Brain microvascular endothelial cell (primary cell): ENCODE data around the gene AGBL4.

ENCODE experiments used
- DNase-seq: peaks from one replicate; pipeline ENCODE4 v3.0.0-alpha.2; 2020
- H3K27ac ChIP-seq: fragments of 250-450 bp; sonication (Bioruptor Pico); 2 replicates; pipeline ENCODE4 v1.5.1; 2020; ENCODE audit warnings: mild to moderate bottlenecking, moderate library complexity
- H3K27me3 ChIP-seq: fragments of 250-450 bp; sonication (Bioruptor Pico); replicated peaks from 2 replicates; pipeline ENCODE4 v1.5.1; 2020; ENCODE audit warnings: mild to moderate bottlenecking
- H3K36me3 ChIP-seq: fragments of 250-450 bp; sonication (Bioruptor Pico); replicated peaks from 2 replicates; pipeline ENCODE4 v1.5.1; 2020; ENCODE audit warnings: mild to moderate bottlenecking
- H3K4me3 ChIP-seq: 2 replicates; pipeline ENCODE4 v1.5.1; 2011; ENCODE audit warnings: low read depth, mild to moderate bottlenecking, control low read depth, low read length, moderate library complexity
- in situ Hi-C: cut with HindIII; loops from 2 replicates; pipeline ENCODE4 v1.10.0; 2017; ENCODE audit warnings: low sequenced_read_pairs, low pct_ligation_motif_present
- TF ChIP-seq, protein P1 (sequence below): IDR thresholded peaks from 2 replicates; pipeline ENCODE4 v1.5.1; 2011; ENCODE audit warnings: low read depth, mild to moderate bottlenecking, moderate library complexity, low read length, control low read depth, inconsistent platforms; ENCODE audit errors: missing control alignments

Gene AGBL4

DNA sequence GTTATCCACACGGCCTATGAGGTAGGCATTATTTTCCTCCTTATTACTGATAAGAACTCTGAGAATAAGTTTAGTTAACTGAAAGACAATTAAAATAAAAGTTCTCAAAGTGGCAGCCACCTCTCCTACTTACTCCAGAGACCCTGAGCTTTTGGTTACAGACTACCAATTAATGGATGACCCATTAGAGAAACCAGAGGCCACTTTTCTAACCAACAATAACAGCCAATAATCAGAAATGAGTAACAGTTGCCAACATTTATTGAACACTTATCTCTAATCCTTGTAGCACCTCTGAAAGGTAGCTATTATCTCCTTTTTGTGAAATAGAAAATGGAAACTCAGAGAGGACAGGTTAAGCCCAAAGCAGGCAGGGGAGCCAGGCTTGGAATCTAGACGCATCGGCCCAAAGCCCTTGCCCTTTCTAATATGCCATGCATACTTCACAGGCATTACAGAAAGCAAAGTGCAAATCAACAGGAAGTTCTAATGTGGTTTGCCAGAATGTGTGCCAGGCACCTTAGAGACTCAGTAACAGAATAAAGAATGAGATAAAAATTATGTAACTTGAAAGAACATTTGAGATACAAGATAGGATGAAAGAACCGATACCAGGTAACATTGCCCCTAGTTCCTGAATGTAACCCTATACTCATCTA lies 1297.1 kb downstream of the AGBL4 start:
- Histone ChIP-seq H3K27ac (no peak overlapping the region), H3K36me3 (no peaks in the 10 kb centered on the region), H3K27me3 (no peaks in the 10 kb centered on the region), H3K4me3 (no peak overlapping the region)
- in situ Hi-C loops: no loop called here
- TF ChIP-seq, protein P1, sequence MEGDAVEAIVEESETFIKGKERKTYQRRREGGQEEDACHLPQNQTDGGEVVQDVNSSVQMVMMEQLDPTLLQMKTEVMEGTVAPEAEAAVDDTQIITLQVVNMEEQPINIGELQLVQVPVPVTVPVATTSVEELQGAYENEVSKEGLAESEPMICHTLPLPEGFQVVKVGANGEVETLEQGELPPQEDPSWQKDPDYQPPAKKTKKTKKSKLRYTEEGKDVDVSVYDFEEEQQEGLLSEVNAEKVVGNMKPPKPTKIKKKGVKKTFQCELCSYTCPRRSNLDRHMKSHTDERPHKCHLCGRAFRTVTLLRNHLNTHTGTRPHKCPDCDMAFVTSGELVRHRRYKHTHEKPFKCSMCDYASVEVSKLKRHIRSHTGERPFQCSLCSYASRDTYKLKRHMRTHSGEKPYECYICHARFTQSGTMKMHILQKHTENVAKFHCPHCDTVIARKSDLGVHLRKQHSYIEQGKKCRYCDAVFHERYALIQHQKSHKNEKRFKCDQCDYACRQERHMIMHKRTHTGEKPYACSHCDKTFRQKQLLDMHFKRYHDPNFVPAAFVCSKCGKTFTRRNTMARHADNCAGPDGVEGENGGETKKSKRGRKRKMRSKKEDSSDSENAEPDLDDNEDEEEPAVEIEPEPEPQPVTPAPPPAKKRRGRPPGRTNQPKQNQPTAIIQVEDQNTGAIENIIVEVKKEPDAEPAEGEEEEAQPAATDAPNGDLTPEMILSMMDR: no peak
- DNase-seq: no peak

DNA sequence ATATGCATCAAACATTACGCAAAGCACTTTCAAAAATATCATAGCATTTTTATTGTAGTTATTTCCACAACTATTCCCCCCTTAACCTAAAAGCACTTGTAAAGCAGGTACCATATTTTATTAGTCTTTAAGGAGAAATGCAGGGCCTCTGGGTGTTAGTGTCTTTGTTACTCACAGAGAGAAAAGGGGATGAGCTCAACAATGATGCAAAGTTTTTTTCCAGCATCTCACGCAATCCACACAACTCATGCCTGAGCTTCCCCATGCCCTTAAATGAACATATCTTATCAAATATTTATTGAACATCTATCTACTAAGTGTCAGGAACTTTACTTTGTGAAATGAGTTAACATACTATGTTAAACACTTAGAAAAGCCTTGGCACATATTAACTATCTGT lies 1297.6 kb downstream of the AGBL4 start:
- DNase-seq: no peak
- Histone ChIP-seq H3K27ac (no peak overlapping the region), H3K36me3 (no peaks in the 10 kb centered on the region), H3K27me3 (no peaks in the 10 kb centered on the region), H3K4me3 (no peak overlapping the region)
- TF ChIP-seq, protein P1: no peak
- in situ Hi-C loops: no loop called here

DNA sequence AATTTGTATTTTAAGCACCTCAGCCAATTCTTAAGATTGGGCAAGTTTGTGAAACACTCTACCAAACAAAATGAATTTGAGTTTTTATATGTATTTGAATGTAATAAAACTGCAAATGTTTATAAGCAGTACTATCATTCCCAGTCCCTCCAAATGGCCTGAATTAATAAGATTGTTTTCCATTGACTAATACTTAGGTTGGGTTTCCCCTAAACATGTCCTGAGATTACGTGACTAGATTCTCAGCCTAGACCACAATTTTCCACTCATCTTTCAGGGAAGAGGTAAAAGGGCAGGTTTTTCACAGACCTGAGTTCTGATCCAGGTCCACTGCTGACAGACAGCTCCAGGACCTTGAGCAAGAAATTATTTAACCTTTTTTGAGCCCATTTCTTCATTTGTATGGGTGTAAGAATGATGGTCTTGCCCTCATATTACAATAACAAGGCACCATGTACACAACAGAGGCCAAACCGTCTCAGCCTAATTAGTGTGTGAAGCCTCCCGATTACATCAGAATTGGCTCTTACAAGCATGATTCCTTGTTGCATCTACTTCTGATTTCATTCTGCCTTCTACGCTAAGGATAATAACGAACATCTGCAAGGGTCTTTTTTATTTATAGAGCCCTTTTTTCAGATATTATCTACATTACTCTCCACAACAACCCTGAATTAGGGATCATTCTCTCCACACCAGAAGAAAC lies 1298.3 kb downstream of the AGBL4 start:
- TF ChIP-seq, protein P1: no peak
- Histone ChIP-seq H3K36me3 (no peaks in the 10 kb centered on the region), H3K27ac (no peak overlapping the region), H3K27me3 (no peaks in the 10 kb centered on the region), H3K4me3 (no peak overlapping the region)
- in situ Hi-C loops: no loop called here
- DNase-seq: no peak

DNA sequence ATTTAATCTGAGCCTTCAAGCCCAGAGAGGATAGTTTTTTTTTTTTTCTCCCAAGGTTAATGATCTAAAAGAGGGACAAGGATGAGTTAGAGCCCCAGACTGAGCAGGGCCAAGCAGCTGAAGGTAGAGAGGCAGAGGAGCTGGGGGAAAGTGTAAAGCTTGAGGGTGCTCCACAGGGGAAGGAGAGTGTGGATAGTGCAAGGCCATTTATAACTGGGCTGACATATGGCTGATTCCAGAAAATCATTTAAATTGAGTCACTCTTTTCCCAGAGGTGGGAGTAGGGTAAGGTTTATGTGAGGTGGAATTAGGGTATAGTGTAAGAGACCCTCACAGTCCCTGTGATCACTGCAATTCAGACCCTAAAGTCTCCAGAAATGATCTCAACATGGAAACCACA lies 1302.8 kb downstream of the AGBL4 start:
- in situ Hi-C loops: no loop called here
- TF ChIP-seq, protein P1: no peak
- DNase-seq: no peak
- Histone ChIP-seq H3K27ac (no peak overlapping the region), H3K36me3 (no peaks in the 10 kb centered on the region), H3K27me3 (no peaks in the 10 kb centered on the region), H3K4me3 (no peak overlapping the region)

DNA sequence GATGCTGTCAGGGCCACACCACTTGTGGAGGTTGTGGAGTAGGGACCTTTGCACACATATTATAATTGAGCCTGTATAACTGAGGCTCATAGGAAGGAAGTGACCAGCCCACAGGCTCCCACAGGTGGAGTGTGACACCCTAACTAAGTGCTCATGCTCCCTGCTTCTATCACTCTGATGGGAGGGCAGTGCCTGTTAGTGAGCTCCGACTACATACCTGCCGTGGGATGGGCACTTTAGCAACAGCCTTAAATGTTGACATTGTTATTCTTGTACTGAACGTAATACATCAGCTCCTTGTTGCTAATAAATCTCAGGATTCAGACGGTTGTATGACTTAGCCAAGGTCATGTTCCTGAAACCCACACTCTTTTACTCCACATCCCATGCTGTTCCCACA lies 1305.0 kb downstream of the AGBL4 start:
- no peak for DNase-seq
- Histone ChIP-seq H3K27ac (no peak overlapping the region), H3K27me3 (no peaks in the 10 kb centered on the region), H3K36me3 (no peaks in the 10 kb centered on the region), H3K4me3 (no peak overlapping the region)
- TF ChIP-seq, protein P1: no peak
- in situ Hi-C loops: no loop called here
